Natural killer cell (primary cell): Measurements from ENCODE around the gene CDK17. TPM values are rescaled to one million over a fixed set of nuclear protein-coding genes. Genes with fewer than 3 reads are reported as not detected.

ENCODE experiments used
- ATAC-seq, 3 donors: fragments of 150-1000 bp in 2 of 3; fragments of 200-7000 bp in 1 of 3; cut with Tn5 transposase; 1 replicate in 1 of 3; 2 replicates in 2 of 3; pipeline ENCODE4 v1.10.0; 2021; ENCODE audit warnings: mild to moderate bottlenecking in 2 of 3, moderate library complexity in 2 of 3
- DNase-seq, 2 donors: peaks; one replicate each; pipeline versions ENCODE4 v3.0.0 to v3.0.0-alpha.2; 2013 to 2021; ENCODE audit warnings: mixed read lengths in 1 of 2
- H3K27ac ChIP-seq: one replicate; pipeline ENCODE4 v1.5.1; 2013; ENCODE audit warnings: mild to moderate bottlenecking, low read length
- H3K27me3 ChIP-seq: one replicate; pipeline ENCODE4 v1.6.1; 2013; ENCODE audit warnings: low read length; ENCODE audit not compliant: control insufficient read depth, insufficient read depth
- H3K36me3 ChIP-seq: one replicate; pipeline ENCODE4 v1.6.1; 2013; ENCODE audit warnings: low read length; ENCODE audit not compliant: control insufficient read depth, insufficient read depth
- H3K4me1 ChIP-seq: one replicate; pipeline ENCODE4 v1.6.1; 2013; ENCODE audit warnings: low read length; ENCODE audit not compliant: control insufficient read depth, insufficient read depth
- H3K4me3 ChIP-seq: one replicate; pipeline ENCODE4 v1.5.1; 2013; ENCODE audit warnings: low read length
- H3K9me3 ChIP-seq: one replicate; pipeline ENCODE4 v1.6.1; 2013; ENCODE audit warnings: low read length; ENCODE audit not compliant: control insufficient read depth, insufficient read depth
- H3K27ac Mint-ChIP-seq, 2 donors: one replicate each; pipeline ENCODE4 v1.8.0; 2022; ENCODE audit warnings: mild to moderate bottlenecking in 2 of 2, mixed read lengths in 2 of 2, moderate library complexity in 1 of 2
- H3K27me3 Mint-ChIP-seq, 2 donors: one replicate each; pipeline ENCODE4 v1.8.0; 2022; ENCODE audit warnings: low read depth in 2 of 2, mixed read lengths in 2 of 2
- H3K36me3 Mint-ChIP-seq: one replicate; pipeline ENCODE4 v1.8.0; 2022; ENCODE audit warnings: mixed read lengths
- H3K4me1 Mint-ChIP-seq, 2 donors: one replicate each; pipeline ENCODE4 v1.8.0; 2022; ENCODE audit warnings: mixed read lengths in 2 of 2
- H3K4me3 Mint-ChIP-seq: one replicate; pipeline ENCODE4 v1.8.0; 2022; ENCODE audit warnings: mild to moderate bottlenecking, moderate library complexity, mixed read lengths
- H3K9me3 Mint-ChIP-seq, 2 donors: one replicate each; pipeline ENCODE4 v1.8.0; 2022; ENCODE audit warnings: mixed read lengths in 2 of 2
- WGBS: methylation state at CpG from one replicate; pipeline ENCODE4 v1.1.7; 2013; ENCODE audit warnings: missing lambda C conversion rate; ENCODE audit not compliant: insufficient coverage; 5-methylcytosine and 5-hydroxymethylcytosine counted together
- intact Hi-C: fragments of 100-400 bp; cut with micrococcal nuclease; formaldehyde crosslinking; loops from one replicate; pipeline ENCODE4 v1.14.2; 2022
- total RNA-seq, 4 donors: library from RNA; stranded (reverse); fragments of 120-200 nt in 1 of 4; gene quantifications; one replicate each; pipeline versions ENCODE4 v1.2.3 to v1.2.4, GENCODE V29; 2013 to 2022
- TF ChIP-seq, protein P1 (sequence below): fragments of 200-600 bp; IDR thresholded peaks from one replicate; pipeline ENCODE4 v1.8.0; 2022; ENCODE audit warnings: antibody characterized with exemption

Gene CDK17
- total RNA-seq, 3 donors from 2014 or later (not counting 1 experiment from before 2014, with no cell fraction given): 199 to 234 (median 232) TPM

DNA sequence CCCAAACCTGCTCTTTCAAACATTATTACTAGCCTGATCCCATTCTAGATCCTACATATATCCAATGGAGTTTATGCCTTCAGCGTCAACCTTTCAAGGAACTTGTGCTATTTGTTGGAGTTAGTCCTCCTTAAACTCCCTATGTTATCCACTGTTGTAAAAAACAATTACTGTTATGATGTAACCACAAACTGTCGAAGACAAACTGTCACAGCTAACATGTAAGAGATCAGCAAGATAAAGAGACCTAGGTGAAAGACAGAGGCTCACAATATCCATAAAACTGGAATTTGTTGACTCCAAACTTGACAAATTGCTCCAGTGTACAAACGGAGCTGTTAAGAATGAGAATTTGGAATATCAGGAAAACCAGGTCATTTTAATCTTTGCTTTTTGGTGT is 70.7 kb downstream of the CDK17 start:
- no peak overlapping the region for H3K4me3 ChIP-seq
- peaks cover 62 to 66% of the 10 kb centered on the region in 2 donors for H3K4me1 Mint-ChIP-seq
- 49% methylated on average over 3 of the region's 3 CpGs for WGBS
- H3K27me3 ChIP-seq: no peaks in the 10 kb centered on the region
- peaks cover 23% of the 10 kb centered on the region for H3K36me3 ChIP-seq
- TF ChIP-seq, protein P1, sequence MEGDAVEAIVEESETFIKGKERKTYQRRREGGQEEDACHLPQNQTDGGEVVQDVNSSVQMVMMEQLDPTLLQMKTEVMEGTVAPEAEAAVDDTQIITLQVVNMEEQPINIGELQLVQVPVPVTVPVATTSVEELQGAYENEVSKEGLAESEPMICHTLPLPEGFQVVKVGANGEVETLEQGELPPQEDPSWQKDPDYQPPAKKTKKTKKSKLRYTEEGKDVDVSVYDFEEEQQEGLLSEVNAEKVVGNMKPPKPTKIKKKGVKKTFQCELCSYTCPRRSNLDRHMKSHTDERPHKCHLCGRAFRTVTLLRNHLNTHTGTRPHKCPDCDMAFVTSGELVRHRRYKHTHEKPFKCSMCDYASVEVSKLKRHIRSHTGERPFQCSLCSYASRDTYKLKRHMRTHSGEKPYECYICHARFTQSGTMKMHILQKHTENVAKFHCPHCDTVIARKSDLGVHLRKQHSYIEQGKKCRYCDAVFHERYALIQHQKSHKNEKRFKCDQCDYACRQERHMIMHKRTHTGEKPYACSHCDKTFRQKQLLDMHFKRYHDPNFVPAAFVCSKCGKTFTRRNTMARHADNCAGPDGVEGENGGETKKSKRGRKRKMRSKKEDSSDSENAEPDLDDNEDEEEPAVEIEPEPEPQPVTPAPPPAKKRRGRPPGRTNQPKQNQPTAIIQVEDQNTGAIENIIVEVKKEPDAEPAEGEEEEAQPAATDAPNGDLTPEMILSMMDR: no peak
- no peaks in the 10 kb centered on the region for H3K9me3 ChIP-seq
- intact Hi-C loops: no loop called here
- H3K36me3 Mint-ChIP-seq: no peaks in the 10 kb centered on the region
- no peaks in the 10 kb centered on the region for H3K27me3 Mint-ChIP-seq
- DNase-seq (no peak), ATAC-seq (peak in 1 of 3 donors; percentile 21)
- H3K27ac Mint-ChIP-seq: peak overlapping the region; percentile 37
- peaks cover 14% of the 10 kb centered on the region for H3K4me1 ChIP-seq
- H3K9me3 Mint-ChIP-seq: no peaks in the 10 kb centered on the region
- no peak overlapping the region for H3K4me3 Mint-ChIP-seq
- no peak overlapping the region for H3K27ac ChIP-seq

DNA sequence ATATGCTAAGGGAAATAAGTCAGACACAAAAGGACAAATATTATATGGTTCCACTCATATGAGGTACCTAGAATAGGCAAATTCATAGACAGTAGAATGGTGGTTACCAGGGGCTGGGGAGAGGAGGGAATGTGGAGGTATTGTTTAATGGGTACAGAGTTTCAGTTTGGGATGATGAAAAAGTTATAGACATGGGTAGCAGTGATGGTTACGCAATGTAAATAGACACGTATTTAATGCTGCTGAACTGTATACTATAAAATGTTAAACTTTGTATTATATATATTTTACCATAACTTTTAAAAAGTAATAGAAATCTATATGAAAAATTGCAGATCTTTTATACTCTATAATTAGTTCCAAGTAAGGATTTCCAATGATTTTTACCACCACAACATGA is 71.2 kb downstream of the CDK17 start:
- WGBS: no CpG with 5 or more reads among the region's 2 CpGs
- peak overlapping the region; percentile 37 for H3K27ac Mint-ChIP-seq

GRCh38 chr12:96327889-96328288 is 72.3 kb downstream of the CDK17 start:
- Mint-ChIP-seq H3K27ac (peak overlapping the region; percentile 39 to 77), H3K9me3 (no peaks in the 10 kb centered on the region), H3K4me3 (no peak overlapping the region), H3K36me3 (peaks cover 6% of the 10 kb centered on the region), H3K27me3 (no peaks in the 10 kb centered on the region), H3K4me1 (peaks cover 62 to 68% of the 10 kb centered on the region in 2 donors)
- no CpG with 5 or more reads among the region's 3 CpGs for whole genome bisulfite sequencing
- Histone ChIP-seq H3K27ac (no peak overlapping the region), H3K27me3 (no peaks in the 10 kb centered on the region), H3K4me1 (peaks cover 17% of the 10 kb centered on the region), H3K36me3 (peaks cover 21% of the 10 kb centered on the region), H3K9me3 (no peaks in the 10 kb centered on the region), H3K4me3 (no peak overlapping the region)
- ATAC-seq (peak in 2 of 3 donors; percentile 28 to 30), DNase-seq (peak in 1 of 2 donors; percentile 39)
- TF ChIP-seq, protein P1: no peak
- intact Hi-C loops: no loop called here

More for the DNA sequence above, 71.2 kb downstream of the CDK17 start:
- Histone ChIP-seq H3K4me1 (peaks cover 17% of the 10 kb centered on the region), H3K4me3 (no peak overlapping the region), H3K27me3 (no peaks in the 10 kb centered on the region), H3K9me3 (no peaks in the 10 kb centered on the region), H3K27ac (no peak overlapping the region), H3K36me3 (peaks cover 22% of the 10 kb centered on the region)
- ATAC-seq: no peak
- TF ChIP-seq, protein P1: no peak
- intact Hi-C loops: no loop called here
- no peak for DNase-seq
- peaks cover under 1% of the 10 kb centered on the region for H3K36me3 Mint-ChIP-seq
- H3K9me3 Mint-ChIP-seq: no peaks in the 10 kb centered on the region
- no peaks in the 10 kb centered on the region for H3K27me3 Mint-ChIP-seq
- H3K4me3 Mint-ChIP-seq: no peak overlapping the region
- H3K4me1 Mint-ChIP-seq: peaks cover 61 to 65% of the 10 kb centered on the region in 2 donors

GRCh38 chr12:96327346-96327745 is 72.9 kb downstream of the CDK17 start:
- intact Hi-C loops: no loop called here

More at GRCh38 chr12:96327346-96327745, 72.9 kb downstream of the CDK17 start:
- H3K36me3 Mint-ChIP-seq: peaks cover 6% of the 10 kb centered on the region
- Histone ChIP-seq H3K4me3 (no peak overlapping the region), H3K27me3 (no peaks in the 10 kb centered on the region), H3K4me1 (peaks cover 17% of the 10 kb centered on the region), H3K27ac (no peak overlapping the region), H3K9me3 (no peaks in the 10 kb centered on the region), H3K36me3 (peaks cover 23% of the 10 kb centered on the region)
- TF ChIP-seq, protein P1: no peak
- peak overlapping the region; percentile 39 to 77 for H3K27ac Mint-ChIP-seq
- peak in 2 of 3 donors; percentile 11 to 25 for ATAC-seq
- H3K27me3 Mint-ChIP-seq: no peaks in the 10 kb centered on the region
- DNase-seq: no peak
- no peaks in the 10 kb centered on the region for H3K9me3 Mint-ChIP-seq
- no peak overlapping the region for H3K4me3 Mint-ChIP-seq
- H3K4me1 Mint-ChIP-seq: peaks cover 66 to 71% of the 10 kb centered on the region in 2 donors
- WGBS: 67% methylated on average over 1 of the region's 1 CpG
